ENCODE data around the gene HEATR5A.

DNA sequence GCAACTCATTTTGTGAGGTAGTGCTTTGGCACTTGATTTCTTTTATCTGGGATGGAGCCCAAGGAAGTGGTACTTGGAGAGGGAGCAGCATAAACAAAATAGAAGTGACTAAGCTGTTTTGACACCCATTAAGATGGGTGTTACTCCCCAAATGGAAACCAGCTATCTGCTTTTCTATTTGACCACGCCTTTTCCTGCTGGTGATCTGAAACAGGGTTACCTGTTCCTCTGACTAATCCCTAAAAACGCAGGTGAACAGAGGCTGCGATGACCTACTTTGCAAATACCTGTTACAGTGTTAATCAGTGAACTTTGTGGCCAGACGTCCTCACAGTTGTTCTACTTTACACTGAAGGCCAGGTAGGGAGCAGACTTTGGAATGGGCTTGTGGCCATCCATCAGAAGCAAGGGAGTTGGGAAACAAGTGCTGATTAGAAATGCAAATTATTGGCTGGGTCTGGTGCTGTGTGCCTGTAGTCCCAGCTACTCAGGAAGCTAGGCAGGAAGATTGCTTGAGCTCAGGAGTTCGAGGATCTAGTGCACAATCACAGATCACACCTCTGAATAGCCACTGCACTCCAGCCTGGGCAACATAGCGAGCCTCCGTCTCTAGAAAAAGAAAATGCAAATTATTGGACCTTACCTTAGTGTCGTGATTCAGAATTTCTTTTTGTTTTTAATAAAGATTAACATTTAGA is 154.5 kb downstream of the HEATR5A start:
- TF ChIP-seq, protein P1, sequence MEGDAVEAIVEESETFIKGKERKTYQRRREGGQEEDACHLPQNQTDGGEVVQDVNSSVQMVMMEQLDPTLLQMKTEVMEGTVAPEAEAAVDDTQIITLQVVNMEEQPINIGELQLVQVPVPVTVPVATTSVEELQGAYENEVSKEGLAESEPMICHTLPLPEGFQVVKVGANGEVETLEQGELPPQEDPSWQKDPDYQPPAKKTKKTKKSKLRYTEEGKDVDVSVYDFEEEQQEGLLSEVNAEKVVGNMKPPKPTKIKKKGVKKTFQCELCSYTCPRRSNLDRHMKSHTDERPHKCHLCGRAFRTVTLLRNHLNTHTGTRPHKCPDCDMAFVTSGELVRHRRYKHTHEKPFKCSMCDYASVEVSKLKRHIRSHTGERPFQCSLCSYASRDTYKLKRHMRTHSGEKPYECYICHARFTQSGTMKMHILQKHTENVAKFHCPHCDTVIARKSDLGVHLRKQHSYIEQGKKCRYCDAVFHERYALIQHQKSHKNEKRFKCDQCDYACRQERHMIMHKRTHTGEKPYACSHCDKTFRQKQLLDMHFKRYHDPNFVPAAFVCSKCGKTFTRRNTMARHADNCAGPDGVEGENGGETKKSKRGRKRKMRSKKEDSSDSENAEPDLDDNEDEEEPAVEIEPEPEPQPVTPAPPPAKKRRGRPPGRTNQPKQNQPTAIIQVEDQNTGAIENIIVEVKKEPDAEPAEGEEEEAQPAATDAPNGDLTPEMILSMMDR (IDR thresholded peaks at IDR 0.05), result no peak
- TF ChIP-seq EP300 (IDR thresholded peaks at IDR 0.05) (no peak), POLR2AphosphoS5 (IDR thresholded peaks at IDR 0.05) (peak; percentile 62), POLR2A (IDR thresholded peaks at IDR 0.05) (no peak)

Data from gastroesophageal sphincter (tissue), 3 donors.